Right ventricle myocardium superior (tissue), 1 donor: ENCODE results near the gene TMBIM1. TPM values are rescaled to one million over a fixed set of nuclear protein-coding genes. Genes with fewer than 3 reads are reported as not detected.

Experiments
- ATAC-seq: fragments of 200-7000 bp; cut with Tn5 transposase; one replicate; pipeline ENCODE4 v1.9.1; 2020; ENCODE audit warnings: mild to moderate bottlenecking; ENCODE audit not compliant: poor library complexity
- DNase-seq: peaks from one replicate; pipeline ENCODE4 v3.0.0-alpha.2; 2020
- intact Hi-C: fragments of 100-400 bp; cut with DNase I; formaldehyde crosslinking; loops from one replicate; pipeline ENCODE4 v1.11.2; 2022
- total RNA-seq: library from RNA; stranded (reverse); fragmentation: NEBNext Ultra II Directional; extraction: Animal tissue kit (Norgen Biotek cat#: 25700); gene quantifications from one replicate; pipeline ENCODE4 v1.2.1, GENCODE V29; 2021
- donor health status: DM: no; HTN: yes; CAD: no; lungs with severe emphysema.

Gene TMBIM1
- total RNA-seq, 1 donor from 2014 or later: 117 TPM

GRCh38 chr2:218264773-218265561, 27.3 kb downstream of the TMBIM1 start:
- peak; percentile 32 for DNase-seq
- ATAC-seq: no peak
- intact Hi-C loops: loop anchor here (5.0 kb wide), 1 partner anchor 78 kb away; no protein-coding TSS in a partner anchor

DNA sequence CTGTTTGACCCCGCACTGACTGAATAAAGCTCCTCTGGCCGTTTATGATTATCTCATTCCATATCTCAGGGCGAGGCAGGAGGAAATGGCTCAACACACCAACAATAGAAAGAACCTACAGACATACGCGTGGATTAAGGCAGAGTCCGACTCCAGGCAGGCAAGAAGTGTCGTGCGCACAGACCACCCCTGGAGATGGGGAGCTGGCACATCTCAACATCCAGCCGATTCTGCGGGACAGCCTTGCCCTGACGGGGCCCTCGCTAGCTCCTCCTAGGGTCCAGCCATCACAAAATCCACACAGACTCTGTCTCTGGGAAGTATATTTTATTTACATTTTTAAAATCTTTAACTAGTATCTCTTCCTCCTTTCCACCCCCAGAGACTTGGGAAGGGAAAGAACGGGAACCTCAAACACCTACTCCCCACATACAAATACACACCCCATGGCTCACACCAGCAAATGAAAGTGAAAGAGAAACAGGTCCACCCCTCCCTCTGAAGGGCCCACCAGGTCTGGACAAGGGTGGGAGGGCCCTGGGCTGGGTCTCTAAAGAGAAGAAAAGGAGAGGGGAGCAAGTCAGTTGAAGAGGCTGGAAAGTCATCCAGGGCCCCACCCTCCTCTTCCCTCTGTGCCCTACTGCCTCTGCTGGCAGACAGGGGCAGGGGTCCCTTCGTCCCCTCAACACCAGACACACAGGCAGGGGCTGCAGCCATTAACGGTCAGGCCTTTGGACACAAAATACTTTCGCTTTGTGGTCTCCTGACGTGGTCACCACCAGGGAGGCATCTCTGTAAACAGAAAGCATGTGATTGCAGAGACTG, 28.3 kb downstream of the TMBIM1 start:
- ATAC-seq (no peak), DNase-seq (no peak)
- intact Hi-C loops: no loop called here

GRCh38 chr2:218262631-218263586, 29.4 kb downstream of the TMBIM1 start:
- intact Hi-C loops: no loop called here
- DNase-seq (peak; percentile 58), ATAC-seq (no peak)

GRCh38 chr2:218262237-218262600, 30.1 kb downstream of the TMBIM1 start:
- intact Hi-C loops: no loop called here
- DNase-seq: no peak
- ATAC-seq: no peak

GRCh38 chr2:218261423-218262236, 30.7 kb downstream of the TMBIM1 start:
- DNase-seq (no peak), ATAC-seq (no peak)
- intact Hi-C loops: no loop called here

GRCh38 chr2:218260742-218261422, 31.4 kb downstream of the TMBIM1 start, which contains the start of gene GPBAR1:
GPBAR1 (plus strand) TSS chr2:218261015; CDS start chr2:218262725, 1,710 bp downstream.
- intact Hi-C loops: no loop called here
- peak; percentile 34 for ATAC-seq
- DNase-seq: peak; percentile 74

DNA sequence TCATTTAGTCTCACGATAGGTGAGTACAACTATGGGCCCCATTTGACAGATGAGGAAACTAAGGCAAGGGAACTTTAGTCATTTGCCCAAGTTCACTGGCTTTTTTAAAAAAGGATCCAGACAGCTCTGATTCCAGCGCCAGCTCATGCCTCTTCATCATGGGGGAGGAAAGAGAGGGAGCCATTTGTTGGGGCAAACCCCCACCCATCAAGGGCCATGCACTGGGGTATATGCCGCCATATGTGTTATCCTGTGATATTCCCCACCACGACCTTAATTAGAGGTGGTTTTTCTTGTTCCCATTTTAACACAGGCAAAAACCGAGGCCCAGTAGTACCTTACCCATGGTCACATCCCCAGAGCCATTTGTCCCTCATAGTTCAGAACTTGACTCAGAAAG, 32.1 kb downstream of the TMBIM1 start:
- ATAC-seq (no peak), DNase-seq (no peak)

GRCh38 chr2:218259099-218259961, 33.0 kb downstream of the TMBIM1 start:
- intact Hi-C loops: loop anchor here (5.0 kb wide), 1 partner anchor 37 kb away; no protein-coding TSS in a partner anchor
- DNase-seq (peak; percentile 84), ATAC-seq (peak; percentile 70)

More for the DNA sequence above, 32.1 kb downstream of the TMBIM1 start:
- intact Hi-C loops: no loop called here

DNA sequence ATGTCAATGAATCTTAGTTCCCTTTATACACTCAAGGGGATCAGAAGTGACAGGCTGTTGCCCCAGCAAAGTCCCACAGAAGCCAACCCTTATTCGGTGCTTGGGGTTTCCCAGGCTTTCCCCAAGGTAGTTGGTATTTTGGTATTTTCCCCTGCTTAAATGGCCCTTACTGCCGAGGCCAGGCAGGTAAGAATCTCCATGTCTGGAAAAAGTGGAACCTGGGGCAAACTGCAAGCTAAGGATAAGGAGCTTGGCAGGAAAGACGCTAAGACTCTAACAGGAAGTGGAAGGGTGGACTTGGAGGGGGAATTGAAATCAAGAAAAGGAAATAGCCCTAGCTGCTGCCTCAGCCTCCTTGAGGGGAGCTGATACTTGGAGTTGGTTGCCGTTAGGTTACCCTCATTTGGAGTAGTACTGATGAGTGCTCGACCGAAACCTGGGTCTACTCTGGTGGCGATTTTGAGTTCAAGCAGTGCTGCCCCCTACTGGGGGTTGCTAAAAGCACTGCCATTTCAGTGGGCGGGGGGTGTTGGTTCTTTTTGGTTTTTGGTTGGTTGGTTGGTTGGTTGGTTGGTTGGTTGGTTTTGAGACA, 34.8 kb downstream of the TMBIM1 start:
- intact Hi-C loops: loop anchor here (5.0 kb wide), 1 partner anchor 35 kb away; no protein-coding TSS in a partner anchor
- peak; percentile 3 for ATAC-seq

GRCh38 chr2:218256612-218257350, 35.5 kb downstream of the TMBIM1 start:
- intact Hi-C loops: loop anchor here (5.0 kb wide), 1 partner anchor 34 kb away; no protein-coding TSS in a partner anchor
- ATAC-seq: no peak
- no peak for DNase-seq

More for the DNA sequence above, 34.8 kb downstream of the TMBIM1 start:
- no peak for DNase-seq

- ATAC-seq: no peak
- DNase-seq: no peak
- intact Hi-C loops: loop anchor here (5.0 kb wide), 1 partner anchor 33 kb away; no protein-coding TSS in a partner anchor
Measured at GRCh38 chr2:218255446-218255845, 36.9 kb downstream of the TMBIM1 start.

GRCh38 chr2:218253232-218253625, 39.1 kb downstream of the TMBIM1 start:
- intact Hi-C loops: no loop called here

GRCh38 chr2:218252509-218253231, 39.6 kb downstream of the TMBIM1 start:
- intact Hi-C loops: no loop called here
- no peak for DNase-seq

More at GRCh38 chr2:218253232-218253625, 39.1 kb downstream of the TMBIM1 start:
- DNase-seq (no peak), ATAC-seq (no peak)

GRCh38 chr2:218249691-218250090, 42.6 kb downstream of the TMBIM1 start:
- DNase-seq (peak; percentile 22), ATAC-seq (no peak)
- intact Hi-C loops: no loop called here

More at GRCh38 chr2:218252509-218253231, 39.6 kb downstream of the TMBIM1 start:
- ATAC-seq: peak; percentile 34
